Measurements from ENCODE around the gene ANO4.

GRCh38 chr12:100926669-100927248 lies 132.2 kb downstream of the ANO4 start:
- no peak for TF ChIP-seq CTCF (IDR thresholded peaks at IDR 0.05)
- TF ChIP-seq POLR2A (IDR thresholded peaks at IDR 0.05) = no peak

Data from prostate gland (tissue), 2 donors.